ENCODE results near the gene TFIP11.
"Not testable (repeated sequence)": the region's sequence is repeated elsewhere in the genome, so short reads cannot be mapped to it uniquely, and the experiment has no call there.

TFIP11 gene

GRCh38 chr22:26528518-26528917 lies 16.2 kb upstream of the TFIP11 start:
- H3K4me1 Mint-ChIP-seq, result peaks cover 16% of the 10 kb centered on the region
- H3K4me3 Mint-ChIP-seq, H3K27ac Mint-ChIP-seq, H3K27me3 Mint-ChIP-seq, DNase-seq, ATAC-seq, H3K9me3 Mint-ChIP-seq: not testable (repeated sequence)

- H3K4me1 Mint-ChIP-seq, result peaks cover 10% of the 10 kb centered on the region
- H3K4me3 Mint-ChIP-seq, result no peak overlapping the region
- DNase-seq (no peak), ATAC-seq (no peak)
- no peaks in the 10 kb centered on the region for H3K27me3 Mint-ChIP-seq
- H3K9me3 Mint-ChIP-seq, result no peaks in the 10 kb centered on the region
- no peak overlapping the region for H3K27ac Mint-ChIP-seq
These were observed 15.5 kb upstream of the TFIP11 start for GRCh38 chr22:26527574-26528465.

GRCh38 chr22:26527167-26527566 lies 14.9 kb upstream of the TFIP11 start:
- Mint-ChIP-seq H3K27me3 (no peaks in the 10 kb centered on the region), H3K27ac (peak overlapping the region; percentile 14 to 80), H3K4me1 (peaks cover 4% of the 10 kb centered on the region), H3K9me3 (no peaks in the 10 kb centered on the region), H3K4me3 (no peak overlapping the region)
- DNase-seq (no peak), ATAC-seq (no peak)

GRCh38 chr22:26525946-26526564 lies 13.8 kb upstream of the TFIP11 start:
- H3K27ac Mint-ChIP-seq, result peak overlapping the region in 1 of 2 donors; percentile 54
- no peaks in the 10 kb centered on the region for H3K4me1 Mint-ChIP-seq
- no peak overlapping the region for H3K4me3 Mint-ChIP-seq
- H3K27me3 Mint-ChIP-seq, result no peaks in the 10 kb centered on the region
- no peak for DNase-seq
- H3K9me3 Mint-ChIP-seq, result no peaks in the 10 kb centered on the region
- ATAC-seq, result no peak

- ATAC-seq (no peak), DNase-seq (no peak)
- H3K9me3 Mint-ChIP-seq, result no peaks in the 10 kb centered on the region
- no peaks in the 10 kb centered on the region for H3K27me3 Mint-ChIP-seq
- peak overlapping the region; percentile 21 to 34 for H3K27ac Mint-ChIP-seq
- no peak overlapping the region for H3K4me3 Mint-ChIP-seq
- H3K4me1 Mint-ChIP-seq, result no peaks in the 10 kb centered on the region
These were observed 12.6 kb upstream of the TFIP11 start for GRCh38 chr22:26524870-26525269.

- H3K4me1 Mint-ChIP-seq, result peaks cover 14% of the 10 kb centered on the region
- no peaks in the 10 kb centered on the region for H3K9me3 Mint-ChIP-seq
- no peak for ATAC-seq
- no peak overlapping the region for H3K27ac Mint-ChIP-seq
- DNase-seq, result no peak
- H3K4me3 Mint-ChIP-seq, result no peak overlapping the region
- H3K27me3 Mint-ChIP-seq, result no peaks in the 10 kb centered on the region
These were observed 10.3 kb upstream of the TFIP11 start for GRCh38 chr22:26522592-26522991.

GRCh38 chr22:26522012-26522411 lies 9.7 kb upstream of the TFIP11 start:
- no peaks in the 10 kb centered on the region for H3K27me3 Mint-ChIP-seq
- peaks cover 14% of the 10 kb centered on the region for H3K4me1 Mint-ChIP-seq
- no peak overlapping the region for H3K4me3 Mint-ChIP-seq
- DNase-seq (no peak), ATAC-seq (no peak)
- no peak overlapping the region for H3K27ac Mint-ChIP-seq
- no peaks in the 10 kb centered on the region for H3K9me3 Mint-ChIP-seq

- Mint-ChIP-seq H3K27me3 (no peaks in the 10 kb centered on the region), H3K4me3 (no peak overlapping the region), H3K4me1 (peaks cover 41% of the 10 kb centered on the region), H3K9me3 (no peaks in the 10 kb centered on the region), H3K27ac (peak overlapping the region in 1 of 2 donors; percentile 12)
- no peak for ATAC-seq
- no peak for DNase-seq
These were observed 5.2 kb upstream of the TFIP11 start for GRCh38 chr22:26517429-26517828.

- Mint-ChIP-seq H3K27me3 (no peaks in the 10 kb centered on the region), H3K4me1 (peaks cover 47% of the 10 kb centered on the region), H3K9me3 (no peaks in the 10 kb centered on the region), H3K27ac (no peak overlapping the region), H3K4me3 (no peak overlapping the region)
- DNase-seq, result peak in 1 of 2 donors; percentile 25
- peak; percentile 59 for ATAC-seq
These were observed 4.2 kb upstream of the TFIP11 start for GRCh38 chr22:26516503-26516902.

GRCh38 chr22:26515931-26516330 lies 3.7 kb upstream of the TFIP11 start:
- no peaks in the 10 kb centered on the region for H3K27me3 Mint-ChIP-seq
- DNase-seq (no peak), ATAC-seq (no peak)
- H3K9me3 Mint-ChIP-seq, result no peaks in the 10 kb centered on the region
- H3K4me1 Mint-ChIP-seq, result peaks cover 52% of the 10 kb centered on the region
- no peak overlapping the region for H3K27ac Mint-ChIP-seq
- no peak overlapping the region for H3K4me3 Mint-ChIP-seq

- Mint-ChIP-seq H3K9me3 (no peaks in the 10 kb centered on the region), H3K4me3 (peak overlapping the region in 1 of 2 donors; percentile 26), H3K27ac (peak overlapping the region in 1 of 2 donors; percentile 90), H3K4me1 (peaks cover 60% of the 10 kb centered on the region), H3K27me3 (no peaks in the 10 kb centered on the region)
- ATAC-seq (no peak), DNase-seq (no peak)
These were observed 2.3 kb upstream of the TFIP11 start for GRCh38 chr22:26514419-26515161.

- Mint-ChIP-seq H3K4me3 (peak overlapping the region; percentile 98 to 100), H3K27me3 (no peaks in the 10 kb centered on the region), H3K9me3 (no peaks in the 10 kb centered on the region), H3K27ac (no peak overlapping the region), H3K4me1 (peaks cover 60% of the 10 kb centered on the region)
- DNase-seq (no peak), ATAC-seq (no peak)
These were observed 1.6 kb upstream of the TFIP11 start for GRCh38 chr22:26513838-26514237.

GRCh38 chr22:26508148-26508547 lies 4.1 kb downstream of the TFIP11 start:
- Mint-ChIP-seq H3K4me1 (peaks cover 48% of the 10 kb centered on the region), H3K4me3 (no peak overlapping the region), H3K27me3 (no peaks in the 10 kb centered on the region), H3K9me3 (no peaks in the 10 kb centered on the region), H3K27ac (no peak overlapping the region)
- DNase-seq (no peak), ATAC-seq (no peak)

GRCh38 chr22:26503758-26504157 lies 8.5 kb downstream of the TFIP11 start:
- no peaks in the 10 kb centered on the region for H3K9me3 Mint-ChIP-seq
- peaks cover 21% of the 10 kb centered on the region for H3K4me1 Mint-ChIP-seq
- peak overlapping the region; percentile 90 to 94 for H3K27ac Mint-ChIP-seq
- H3K27me3 Mint-ChIP-seq, result no peaks in the 10 kb centered on the region
- peak overlapping the region; percentile 31 to 40 for H3K4me3 Mint-ChIP-seq
- DNase-seq (no peak), ATAC-seq (no peak)

GRCh38 chr22:26502688-26503561 lies 9.3 kb downstream of the TFIP11 start:
- no peaks in the 10 kb centered on the region for H3K27me3 Mint-ChIP-seq
- peaks cover 21% of the 10 kb centered on the region for H3K4me1 Mint-ChIP-seq
- DNase-seq, result peak; percentile 44 to 79
- peak; percentile 97 for ATAC-seq
- peak overlapping the region; percentile 31 to 40 for H3K4me3 Mint-ChIP-seq
- peak overlapping the region; percentile 90 to 94 for H3K27ac Mint-ChIP-seq
- no peaks in the 10 kb centered on the region for H3K9me3 Mint-ChIP-seq

All from stimulated activated naive CD8-positive, alpha-beta T cell treated with anti-CD3 and anti-CD28 coated beads, Interleukin-15, amount 100 ng/mL, for 72 hours (primary cell).